HEK293 (cell line): Measurements from ENCODE around the gene EBF3.

Experiments used
- CTCF ChIP-seq: fragments of 450-650 bp; formaldehyde crosslinking; IDR thresholded peaks from 2 replicates; pipeline ENCODE4 v1.5.1; 2016; ENCODE audit warnings: missing biosample characterization, missing genetic modification characterization
- GLIS1 ChIP-seq: fragments of 450-650 bp; formaldehyde crosslinking; IDR thresholded peaks from 2 replicates; pipeline ENCODE4 v1.5.1; 2016; ENCODE audit warnings: missing biosample characterization, missing genetic modification characterization
- REST ChIP-seq: fragments of 450-650 bp; formaldehyde crosslinking; IDR thresholded peaks from 2 replicates; pipeline ENCODE4 v1.5.1; 2016; ENCODE audit warnings: missing biosample characterization, missing genetic modification characterization
- TCF7L2 ChIP-seq: IDR thresholded peaks from 2 replicates; pipeline ENCODE4 v1.6.1; 2011; ENCODE audit warnings: low read depth, mild to moderate bottlenecking, inconsistent platforms, low read length, moderate library complexity, borderline replicate concordance
- YY1 ChIP-seq: fragments of 450-650 bp; formaldehyde crosslinking; IDR thresholded peaks from 2 replicates; pipeline ENCODE4 v1.5.1; 2018; ENCODE audit warnings: missing biosample characterization, missing genetic modification characterization
- ZEB2 ChIP-seq: fragments of 450-650 bp; formaldehyde crosslinking; IDR thresholded peaks from 2 replicates; pipeline ENCODE4 v1.5.1; 2016; ENCODE audit warnings: missing biosample characterization, missing genetic modification characterization
- ZNF133 ChIP-seq: fragments of 450-650 bp; formaldehyde crosslinking; IDR thresholded peaks from 2 replicates; pipeline ENCODE4 v1.5.1; 2016; ENCODE audit warnings: missing biosample characterization, missing genetic modification characterization
- ZNF211 ChIP-seq: fragments of 450-650 bp; formaldehyde crosslinking; IDR thresholded peaks from 2 replicates; pipeline ENCODE4 v1.5.1; 2016; ENCODE audit warnings: low read depth, missing biosample characterization, missing genetic modification characterization
- ZNF292 ChIP-seq: fragments of 450-650 bp; formaldehyde crosslinking; IDR thresholded peaks from 2 replicates; pipeline ENCODE4 v1.5.1; 2016; ENCODE audit warnings: low read depth, missing biosample characterization, missing genetic modification characterization, borderline replicate concordance
- ZNF518A ChIP-seq: fragments of 450-650 bp; formaldehyde crosslinking; conservative IDR thresholded peaks from 2 replicates; pipeline ENCODE4 v1.5.1; 2016; ENCODE audit warnings: low read depth, missing biosample characterization, missing genetic modification characterization
- ZXDB ChIP-seq: fragments of 450-650 bp; formaldehyde crosslinking; IDR thresholded peaks from 2 replicates; pipeline ENCODE4 v1.5.1; 2016; ENCODE audit warnings: missing biosample characterization, missing genetic modification characterization

GRCh38 chr10:129966370-129966888 lies 2.4 kb upstream of the EBF3 start:
- TF ChIP-seq REST (tag by site-specific recombination) (no peak), ZNF292 (tag by site-specific recombination) (no peak), CTCF (tag by site-specific recombination) (no peak), GLIS1 (tag by site-specific recombination) (no peak), YY1 (no peak), ZNF211 (tag by site-specific recombination) (no peak), TCF7L2 (no peak), ZNF518A (tag by site-specific recombination) (no peak), ZNF133 (tag by site-specific recombination) (no peak), ZEB2 (tag by site-specific recombination) (no peak), ZXDB (no peak)
